ENCODE measurements around the gene TRPM3. TPM values are rescaled to one million over a fixed set of nuclear protein-coding genes. Genes with fewer than 3 reads are reported as not detected.
A peak's percentile ranks its signal among the peaks of the same experiment; 100 is the strongest.

Gene TRPM3
- total RNA-seq, 4 donors from 2014 or later, result 0.51 to 8.4 (median 3.3) TPM

DNA sequence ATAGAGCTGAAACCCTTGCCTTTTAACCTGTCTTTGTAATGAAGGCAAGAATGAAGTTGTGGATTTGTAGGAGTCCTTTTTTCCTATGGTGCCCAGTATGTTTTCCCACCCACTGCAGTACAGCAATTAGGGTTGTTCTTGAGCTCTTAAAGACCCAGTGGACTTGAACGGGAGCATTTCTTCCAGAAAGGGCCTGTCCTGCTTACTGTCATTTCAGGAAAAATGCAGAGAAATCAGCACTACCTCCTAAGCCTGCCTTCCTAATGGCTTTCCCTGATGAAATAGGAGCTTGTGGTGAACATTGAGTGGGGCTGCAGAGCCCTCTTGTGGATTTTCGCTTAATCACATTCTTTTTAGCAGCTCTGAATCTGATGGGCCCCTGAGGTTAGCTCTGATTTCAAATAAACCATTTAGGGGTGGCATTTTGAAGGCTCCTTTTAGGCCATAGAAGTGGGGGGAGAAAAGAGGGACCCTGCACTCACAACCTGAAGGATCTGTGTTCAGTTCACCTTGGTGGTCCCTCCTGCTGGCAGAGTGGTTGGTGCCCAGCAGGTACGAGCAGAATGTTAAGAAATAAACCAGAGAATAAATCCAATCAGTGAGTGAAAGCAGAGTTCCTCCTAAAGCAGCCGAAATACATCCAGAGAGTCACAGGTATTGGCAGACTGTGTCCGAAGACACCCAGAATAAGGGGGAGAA, 519.0 kb downstream of the TRPM3 start:
- Histone ChIP-seq H3K27me3 (no peaks in the 10 kb centered on the region), H3K4me3 (no peak overlapping the region), H3K36me3 (no peaks in the 10 kb centered on the region), H3K9me3 (no peaks in the 10 kb centered on the region), H3K27ac (peak overlapping the region; percentile 93), H3K4me1 (peaks cover 0 to 12% of the 10 kb centered on the region in 2 donors)
- intact Hi-C loops (cut with DNase I; ENCODE audit: low total_unique reads), result loop anchor here (5.0 to 10.0 kb wide), 5 partner anchors 120 to 628 kb away; partner anchors contain the start of gene KLF9
- peak; percentile 64 to 76 for DNase-seq
- TF ChIP-seq, protein P1, sequence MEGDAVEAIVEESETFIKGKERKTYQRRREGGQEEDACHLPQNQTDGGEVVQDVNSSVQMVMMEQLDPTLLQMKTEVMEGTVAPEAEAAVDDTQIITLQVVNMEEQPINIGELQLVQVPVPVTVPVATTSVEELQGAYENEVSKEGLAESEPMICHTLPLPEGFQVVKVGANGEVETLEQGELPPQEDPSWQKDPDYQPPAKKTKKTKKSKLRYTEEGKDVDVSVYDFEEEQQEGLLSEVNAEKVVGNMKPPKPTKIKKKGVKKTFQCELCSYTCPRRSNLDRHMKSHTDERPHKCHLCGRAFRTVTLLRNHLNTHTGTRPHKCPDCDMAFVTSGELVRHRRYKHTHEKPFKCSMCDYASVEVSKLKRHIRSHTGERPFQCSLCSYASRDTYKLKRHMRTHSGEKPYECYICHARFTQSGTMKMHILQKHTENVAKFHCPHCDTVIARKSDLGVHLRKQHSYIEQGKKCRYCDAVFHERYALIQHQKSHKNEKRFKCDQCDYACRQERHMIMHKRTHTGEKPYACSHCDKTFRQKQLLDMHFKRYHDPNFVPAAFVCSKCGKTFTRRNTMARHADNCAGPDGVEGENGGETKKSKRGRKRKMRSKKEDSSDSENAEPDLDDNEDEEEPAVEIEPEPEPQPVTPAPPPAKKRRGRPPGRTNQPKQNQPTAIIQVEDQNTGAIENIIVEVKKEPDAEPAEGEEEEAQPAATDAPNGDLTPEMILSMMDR (IDR thresholded peaks at IDR 0.05), result peak; percentile 82 to 96 (median 89)
- no peak for TF ChIP-seq POLR2A (IDR thresholded peaks at IDR 0.05)

GRCh38 chr9:70601000-70601951, 520.1 kb downstream of the TRPM3 start:
- Histone ChIP-seq H3K4me1 (peaks cover 0 to 12% of the 10 kb centered on the region in 2 donors), H3K9me3 (no peaks in the 10 kb centered on the region), H3K27ac (peak overlapping the region; percentile 93), H3K27me3 (no peaks in the 10 kb centered on the region), H3K4me3 (peak overlapping the region in 1 of 2 donors; percentile 18), H3K36me3 (no peaks in the 10 kb centered on the region)
- intact Hi-C loops (cut with DNase I; ENCODE audit: low total_unique reads), result loop anchor here (5.0 to 10.0 kb wide), 5 partner anchors 119 to 626 kb away; partner anchors contain the start of gene KLF9
- TF ChIP-seq, protein P1 (IDR thresholded peaks at IDR 0.05), result peak in 2 of 4 experiments; percentile 4 to 9
- TF ChIP-seq POLR2A (IDR thresholded peaks at IDR 0.05), result peak in 1 of 2 donors; percentile 21
- peak; percentile 97 to 98 for DNase-seq

DNA sequence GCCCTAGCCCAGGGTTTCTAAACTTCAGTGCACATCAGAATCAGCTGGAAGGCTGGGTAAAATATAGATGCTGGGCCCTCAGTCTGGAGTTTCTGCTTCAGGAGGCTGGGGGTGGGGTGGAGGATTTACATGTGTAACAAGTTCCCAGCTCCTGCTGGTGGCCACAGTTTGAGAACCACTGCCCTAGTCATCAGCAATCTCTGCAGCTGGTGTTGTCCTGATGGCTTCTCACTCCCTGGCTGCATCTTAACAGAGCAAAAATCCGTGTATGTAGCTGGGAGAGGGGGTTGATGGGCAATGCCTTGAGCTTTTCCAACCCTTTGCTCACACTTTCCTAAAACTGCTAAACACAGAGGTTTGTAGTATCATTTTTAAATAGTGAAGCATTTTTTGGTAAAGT, 520.9 kb downstream of the TRPM3 start:
- Histone ChIP-seq H3K4me1 (peaks cover 0 to 12% of the 10 kb centered on the region in 2 donors), H3K9me3 (no peaks in the 10 kb centered on the region), H3K36me3 (no peaks in the 10 kb centered on the region), H3K27me3 (no peaks in the 10 kb centered on the region), H3K27ac (peak overlapping the region; percentile 93), H3K4me3 (no peak overlapping the region)
- intact Hi-C loops (cut with DNase I; ENCODE audit: low total_unique reads), result loop anchor here (5.0 to 10.0 kb wide), 5 partner anchors 118 to 626 kb away; partner anchors contain the start of gene KLF9
- DNase-seq, result peak; percentile 49 to 65
- TF ChIP-seq POLR2A (IDR thresholded peaks at IDR 0.05), result no peak
- TF ChIP-seq, protein P1 (IDR thresholded peaks at IDR 0.05), result no peak

DNA sequence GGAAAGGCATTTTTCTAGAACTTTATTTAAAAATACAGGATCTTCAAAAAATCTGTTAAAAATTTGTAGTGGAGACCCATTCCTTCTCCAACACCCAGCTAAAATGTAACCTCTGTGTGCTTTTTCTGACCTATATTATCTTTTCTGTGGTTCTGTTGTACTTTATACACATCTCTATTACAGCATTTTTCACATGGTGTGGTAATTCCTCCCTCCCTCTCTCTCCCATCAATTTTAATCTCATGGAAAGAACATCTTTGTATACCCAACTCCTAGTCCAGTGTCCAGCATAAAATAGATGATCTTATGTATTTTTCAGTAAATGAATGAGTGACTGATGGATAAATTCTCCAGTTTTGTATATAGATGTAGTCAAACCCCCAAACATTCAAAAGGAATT, 523.5 kb downstream of the TRPM3 start:
- no peak for DNase-seq
- H3K36me3 ChIP-seq, result no peaks in the 10 kb centered on the region
- H3K9me3 ChIP-seq, result no peaks in the 10 kb centered on the region
- H3K27me3 ChIP-seq, result no peaks in the 10 kb centered on the region
- H3K27ac ChIP-seq, result no peak overlapping the region
- intact Hi-C loops (cut with DNase I; ENCODE audit: low total_unique reads), result no loop called here
- H3K4me1 ChIP-seq, result peaks cover 0 to 12% of the 10 kb centered on the region in 2 donors
- H3K4me3 ChIP-seq, result no peak overlapping the region
- no peak for TF ChIP-seq POLR2A (IDR thresholded peaks at IDR 0.05)
- TF ChIP-seq, protein P1 (IDR thresholded peaks at IDR 0.05), result no peak
